KMS-11 (cell line): Measurements from ENCODE around the gene POM121L2.

Experiments used
- H2AFZ ChIP-seq: fragments of 200-600 bp; sonication (generic); 2 replicates; pipeline ENCODE4 v1.6.1; 2016; ENCODE audit warnings: antibody characterized with exemption, mixed run types, low read depth
- H3K27ac ChIP-seq: fragments of 200-600 bp; sonication (generic); 2 replicates; pipeline ENCODE4 v1.6.1; 2016; ENCODE audit warnings: mild to moderate bottlenecking, mixed run types
- H3K27me3 ChIP-seq: fragments of 200-600 bp; sonication (generic); 2 replicates; pipeline ENCODE4 v1.6.1; 2017; ENCODE audit warnings: mild to moderate bottlenecking, low read depth, mixed run types, moderate library complexity; ENCODE audit not compliant: insufficient read depth
- H3K36me3 ChIP-seq: fragments of 200-600 bp; sonication (generic); 2 replicates; pipeline ENCODE4 v1.6.1; 2017; ENCODE audit warnings: mild to moderate bottlenecking, mixed run types; ENCODE audit not compliant: insufficient read depth
- H3K4me1 ChIP-seq: fragments of 200-600 bp; sonication (generic); 2 replicates; pipeline ENCODE4 v1.6.1; 2016; ENCODE audit warnings: mild to moderate bottlenecking, low read depth, mixed run types; ENCODE audit not compliant: poor library complexity, severe bottlenecking
- H3K4me2 ChIP-seq: fragments of 200-600 bp; sonication (generic); 2 replicates; pipeline ENCODE4 v1.7.0; 2016; ENCODE audit warnings: mild to moderate bottlenecking, mixed run types
- H3K4me3 ChIP-seq: fragments of 200-600 bp; sonication (generic); IDR thresholded peaks from 2 replicates; pipeline ENCODE4 v1.6.1; 2017; ENCODE audit warnings: low read depth, low read length, mixed read lengths; ENCODE audit not compliant: insufficient read depth
- H3K79me2 ChIP-seq: fragments of 200-600 bp; sonication (generic); 2 replicates; pipeline ENCODE4 v1.6.1; 2016; ENCODE audit warnings: low read depth, mixed run types; ENCODE audit not compliant: insufficient read depth
- H3K9ac ChIP-seq: fragments of 200-600 bp; sonication (generic); 2 replicates; pipeline ENCODE4 v1.6.1; 2016; ENCODE audit warnings: mild to moderate bottlenecking, mixed run types
- H4K20me1 ChIP-seq: fragments of 200-600 bp; sonication (generic); 2 replicates; pipeline ENCODE4 v1.6.1; 2016; ENCODE audit warnings: mild to moderate bottlenecking, mixed run types; ENCODE audit not compliant: insufficient read depth
- TF ChIP-seq, protein P1 (sequence below): fragments of 200-600 bp; sonication (generic); conservative IDR thresholded peaks from 2 replicates; pipeline ENCODE4 v1.6.1; 2017; ENCODE audit warnings: low read depth, mild to moderate bottlenecking, antibody characterized with exemption, low read length, moderate library complexity, mixed read lengths

POM121L2 gene

DNA sequence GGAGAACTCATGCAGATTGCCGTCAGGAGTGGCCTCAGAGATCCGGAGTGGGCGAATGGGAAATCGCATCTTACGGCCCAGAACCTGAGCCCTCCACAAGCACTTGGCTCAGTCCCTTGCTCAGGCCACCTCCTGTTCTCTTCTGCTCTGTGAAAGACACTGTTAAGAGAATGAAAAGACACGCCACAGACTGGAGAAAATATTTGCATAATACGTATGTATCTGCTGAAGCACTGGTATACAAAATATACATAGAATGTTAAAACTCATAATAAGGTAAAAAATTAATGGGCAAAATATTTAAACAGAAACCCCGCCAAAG lies 838 bp upstream of the POM121L2 start:
- TF ChIP-seq, protein P1, sequence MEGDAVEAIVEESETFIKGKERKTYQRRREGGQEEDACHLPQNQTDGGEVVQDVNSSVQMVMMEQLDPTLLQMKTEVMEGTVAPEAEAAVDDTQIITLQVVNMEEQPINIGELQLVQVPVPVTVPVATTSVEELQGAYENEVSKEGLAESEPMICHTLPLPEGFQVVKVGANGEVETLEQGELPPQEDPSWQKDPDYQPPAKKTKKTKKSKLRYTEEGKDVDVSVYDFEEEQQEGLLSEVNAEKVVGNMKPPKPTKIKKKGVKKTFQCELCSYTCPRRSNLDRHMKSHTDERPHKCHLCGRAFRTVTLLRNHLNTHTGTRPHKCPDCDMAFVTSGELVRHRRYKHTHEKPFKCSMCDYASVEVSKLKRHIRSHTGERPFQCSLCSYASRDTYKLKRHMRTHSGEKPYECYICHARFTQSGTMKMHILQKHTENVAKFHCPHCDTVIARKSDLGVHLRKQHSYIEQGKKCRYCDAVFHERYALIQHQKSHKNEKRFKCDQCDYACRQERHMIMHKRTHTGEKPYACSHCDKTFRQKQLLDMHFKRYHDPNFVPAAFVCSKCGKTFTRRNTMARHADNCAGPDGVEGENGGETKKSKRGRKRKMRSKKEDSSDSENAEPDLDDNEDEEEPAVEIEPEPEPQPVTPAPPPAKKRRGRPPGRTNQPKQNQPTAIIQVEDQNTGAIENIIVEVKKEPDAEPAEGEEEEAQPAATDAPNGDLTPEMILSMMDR, result no peak; the same call in 1 of the 2 replicates
- Histone ChIP-seq H3K4me3 (no peak overlapping the region), H3K9ac (no peak overlapping the region), H3K27ac (no peak overlapping the region), H3K79me2 (no peaks in the 10 kb centered on the region), H4K20me1 (no peaks in the 10 kb centered on the region), H2AFZ (peak overlapping the region; percentile 49; the same call in 1 of the 2 replicates), H3K4me2 (peak overlapping the region; percentile 13; the same call in 1 of the 2 replicates), H3K36me3 (no peaks in the 10 kb centered on the region), H3K27me3 (no peaks in the 10 kb centered on the region; the same call in 1 of the 2 replicates), H3K4me1 (no peaks in the 10 kb centered on the region)

DNA sequence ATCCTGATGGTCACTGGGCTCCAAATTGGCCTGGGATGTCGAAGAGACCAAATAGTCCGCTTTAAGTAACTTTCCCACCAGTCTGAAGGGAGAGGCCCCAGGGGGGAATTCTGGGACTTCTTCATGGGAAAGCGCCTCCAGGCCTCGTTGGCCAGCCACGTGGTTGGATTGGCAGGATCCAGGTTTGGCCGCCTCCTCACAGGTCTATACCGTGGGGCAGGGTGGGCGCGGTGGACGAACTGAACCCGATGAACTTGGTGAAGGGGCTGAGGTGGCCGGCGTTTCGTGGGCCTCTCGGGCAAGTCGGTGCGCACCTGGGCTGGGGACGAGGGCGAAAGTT lies 297 bp downstream of the POM121L2 start:
- no peaks in the 10 kb centered on the region for H3K4me1 ChIP-seq
- no peaks in the 10 kb centered on the region; the same call in 1 of the 2 replicates for H3K27me3 ChIP-seq
- H3K79me2 ChIP-seq, result no peaks in the 10 kb centered on the region
- no peak overlapping the region for H3K4me2 ChIP-seq
- H3K27ac ChIP-seq, result no peak overlapping the region
- no peaks in the 10 kb centered on the region for H3K36me3 ChIP-seq
- no peak overlapping the region for H2AFZ ChIP-seq
- no peaks in the 10 kb centered on the region for H4K20me1 ChIP-seq
- H3K9ac ChIP-seq, result no peak overlapping the region
- no peak overlapping the region for H3K4me3 ChIP-seq
- TF ChIP-seq, protein P1, result no peak

DNA sequence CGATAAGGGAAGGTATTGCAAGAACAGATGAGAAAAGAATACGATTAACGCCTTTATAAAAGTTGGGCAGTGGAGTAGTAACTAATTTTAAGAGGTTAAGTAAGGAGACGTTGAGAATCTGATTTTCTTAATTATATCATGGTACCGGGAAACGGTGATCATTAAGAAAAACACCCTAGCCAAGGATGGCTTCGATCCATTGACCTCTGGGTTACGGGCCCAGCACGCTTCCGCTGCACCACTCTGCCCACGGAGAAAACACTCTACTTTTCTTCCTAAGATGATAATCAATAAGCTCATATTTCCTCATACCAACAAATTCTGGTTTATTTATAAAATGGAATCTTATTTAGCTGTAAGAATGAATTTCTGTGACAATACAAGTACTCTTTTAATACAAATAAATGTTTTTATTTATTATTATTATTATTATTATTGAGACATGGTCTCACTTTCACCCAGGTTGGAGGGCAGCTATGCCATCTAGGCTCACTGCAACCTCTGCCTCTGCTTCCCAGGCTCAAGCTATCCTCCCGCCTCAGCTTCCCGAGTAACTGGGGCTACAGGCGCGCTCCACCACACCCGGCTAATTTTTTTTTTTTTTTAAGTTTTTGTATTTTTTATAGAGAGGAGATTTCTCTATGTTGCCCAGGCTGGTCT lies 8.3 kb downstream of the POM121L2 start:
- Histone ChIP-seq H3K4me3 (no peak overlapping the region), H3K27me3 (no peaks in the 10 kb centered on the region), H3K27ac (no peak overlapping the region), H3K36me3 (no peaks in the 10 kb centered on the region), H3K79me2 (no peaks in the 10 kb centered on the region), H4K20me1 (no peaks in the 10 kb centered on the region), H2AFZ (no peak overlapping the region), H3K9ac (no peak overlapping the region), H3K4me2 (no peak overlapping the region), H3K4me1 (no peaks in the 10 kb centered on the region)
- TF ChIP-seq, protein P1, result no peak

DNA sequence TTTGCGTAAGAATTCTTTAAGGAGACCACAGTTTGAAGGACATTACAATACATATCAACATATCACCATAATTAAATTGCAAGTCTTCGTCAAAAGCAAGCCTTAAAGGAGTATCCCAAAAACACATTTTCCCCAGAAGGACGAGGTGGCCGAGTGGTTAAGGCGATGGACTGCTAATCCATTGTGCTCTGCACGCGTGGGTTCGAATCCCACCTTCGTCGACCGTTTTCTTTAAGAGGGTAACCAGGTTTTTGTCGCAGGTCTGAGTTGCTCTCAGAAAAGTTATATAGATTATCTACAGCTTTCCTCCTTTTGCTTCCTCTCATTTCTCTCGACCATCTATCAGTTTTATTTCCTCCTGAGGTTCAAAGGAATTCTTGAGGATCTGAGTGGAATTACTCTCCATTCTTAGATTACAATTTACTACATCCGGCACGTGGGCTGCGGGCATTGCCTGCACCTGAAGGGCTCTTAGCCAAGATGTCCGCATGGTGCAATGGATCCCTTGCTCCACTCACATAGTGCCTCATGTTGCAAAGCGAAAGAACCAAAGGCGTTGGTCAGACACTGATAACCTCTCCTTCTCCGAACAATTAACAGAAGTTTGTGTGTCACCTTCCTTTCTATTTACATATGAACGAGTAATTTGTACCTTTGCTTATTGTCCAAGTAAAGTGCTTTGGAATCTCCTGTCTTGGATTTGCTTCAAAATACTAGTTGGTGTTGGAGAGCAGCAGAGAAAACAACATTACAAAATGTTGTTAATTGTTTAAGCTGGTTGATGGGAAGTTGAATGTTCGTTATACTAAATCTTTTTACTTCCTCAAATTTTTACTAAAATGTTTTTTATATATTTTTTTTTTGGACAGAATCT lies 14.0 kb downstream of the POM121L2 start:
- no peaks in the 10 kb centered on the region for H3K27me3 ChIP-seq
- no peaks in the 10 kb centered on the region for H3K4me1 ChIP-seq
- H3K36me3 ChIP-seq, result no peaks in the 10 kb centered on the region
- H3K79me2 ChIP-seq, result no peaks in the 10 kb centered on the region
- H3K4me3 ChIP-seq, result no peak overlapping the region
- no peak overlapping the region for H2AFZ ChIP-seq
- H3K9ac ChIP-seq, result no peak overlapping the region
- no peaks in the 10 kb centered on the region for H4K20me1 ChIP-seq
- H3K4me2 ChIP-seq, result no peak overlapping the region
- no peak overlapping the region for H3K27ac ChIP-seq
- TF ChIP-seq, protein P1, result no peak
